AG10803 (cell line): ENCODE measurements around the gene IARS1.

Source experiments
- DNase-seq: peaks from one replicate; pipeline ENCODE4 v3.0.0; 2010; ENCODE audit warnings: low read depth
- H3K4me3 ChIP-seq: 2 replicates; pipeline ENCODE4 v1.5.1; 2011; ENCODE audit warnings: mild to moderate bottlenecking, low read length, control low read depth
- TF ChIP-seq, protein P1 (sequence below): conservative IDR thresholded peaks from 2 replicates; pipeline ENCODE4 v1.5.1; 2011; ENCODE audit warnings: mild to moderate bottlenecking, low read length, control low read depth, inconsistent platforms

Gene IARS1

DNA sequence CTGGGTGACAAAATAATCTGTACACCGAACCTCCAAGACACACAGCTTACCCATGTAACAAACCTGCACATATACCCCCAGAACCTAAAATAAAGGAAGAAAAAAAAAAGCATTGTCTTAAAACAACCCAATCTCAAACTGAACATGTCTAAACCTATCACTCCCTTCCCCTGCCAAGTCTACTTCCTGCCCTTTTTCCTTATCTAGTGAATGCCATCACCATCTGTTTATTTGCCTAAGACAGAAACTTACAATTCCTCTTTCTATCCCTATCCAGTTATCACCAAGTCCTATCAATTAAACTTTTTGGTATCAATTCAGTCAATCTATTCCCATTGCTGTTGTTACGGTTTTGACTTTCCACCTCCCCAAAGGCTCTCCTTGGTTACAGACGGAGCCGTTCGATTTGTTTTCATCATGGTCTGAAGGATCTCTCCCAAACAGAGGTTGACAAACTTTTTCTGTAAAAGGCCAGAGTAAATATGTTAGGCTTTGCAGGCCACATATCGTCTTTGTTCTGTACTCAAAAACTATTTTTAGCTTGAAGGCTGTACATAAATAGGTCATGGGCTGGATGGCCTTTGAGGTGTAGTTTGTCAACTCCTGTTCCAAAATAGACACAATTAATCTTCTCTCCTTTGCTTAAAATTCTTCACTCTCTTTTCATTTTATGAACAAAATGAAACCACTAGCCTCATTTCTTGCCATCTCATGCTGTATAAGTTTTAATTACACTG, 19.6 kb upstream of the IARS1 start:
- H3K4me3 ChIP-seq = no peak overlapping the region
- TF ChIP-seq, protein P1, sequence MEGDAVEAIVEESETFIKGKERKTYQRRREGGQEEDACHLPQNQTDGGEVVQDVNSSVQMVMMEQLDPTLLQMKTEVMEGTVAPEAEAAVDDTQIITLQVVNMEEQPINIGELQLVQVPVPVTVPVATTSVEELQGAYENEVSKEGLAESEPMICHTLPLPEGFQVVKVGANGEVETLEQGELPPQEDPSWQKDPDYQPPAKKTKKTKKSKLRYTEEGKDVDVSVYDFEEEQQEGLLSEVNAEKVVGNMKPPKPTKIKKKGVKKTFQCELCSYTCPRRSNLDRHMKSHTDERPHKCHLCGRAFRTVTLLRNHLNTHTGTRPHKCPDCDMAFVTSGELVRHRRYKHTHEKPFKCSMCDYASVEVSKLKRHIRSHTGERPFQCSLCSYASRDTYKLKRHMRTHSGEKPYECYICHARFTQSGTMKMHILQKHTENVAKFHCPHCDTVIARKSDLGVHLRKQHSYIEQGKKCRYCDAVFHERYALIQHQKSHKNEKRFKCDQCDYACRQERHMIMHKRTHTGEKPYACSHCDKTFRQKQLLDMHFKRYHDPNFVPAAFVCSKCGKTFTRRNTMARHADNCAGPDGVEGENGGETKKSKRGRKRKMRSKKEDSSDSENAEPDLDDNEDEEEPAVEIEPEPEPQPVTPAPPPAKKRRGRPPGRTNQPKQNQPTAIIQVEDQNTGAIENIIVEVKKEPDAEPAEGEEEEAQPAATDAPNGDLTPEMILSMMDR = no peak
- no peak for DNase-seq

DNA sequence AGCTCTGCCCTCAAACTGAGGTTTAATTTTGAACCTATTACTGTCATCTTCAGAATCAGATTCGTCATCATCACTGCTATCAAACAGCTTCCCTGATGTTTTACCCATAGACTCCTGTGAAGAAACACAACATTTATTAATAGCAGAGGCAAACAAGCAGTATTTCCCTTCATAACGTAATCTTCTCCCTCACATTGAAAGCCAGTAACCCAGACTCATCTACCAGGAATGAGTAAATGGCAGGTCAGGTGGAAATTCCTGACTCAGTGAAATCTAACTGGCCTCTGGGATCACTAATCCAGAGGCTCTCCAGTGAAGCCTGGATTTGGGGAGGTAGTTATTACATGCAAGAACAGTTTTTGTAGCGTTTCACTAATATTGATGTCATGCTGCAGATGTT, 17.1 kb upstream of the IARS1 start:
- TF ChIP-seq, protein P1 = no peak
- DNase-seq = no peak
- H3K4me3 ChIP-seq = no peak overlapping the region

DNA sequence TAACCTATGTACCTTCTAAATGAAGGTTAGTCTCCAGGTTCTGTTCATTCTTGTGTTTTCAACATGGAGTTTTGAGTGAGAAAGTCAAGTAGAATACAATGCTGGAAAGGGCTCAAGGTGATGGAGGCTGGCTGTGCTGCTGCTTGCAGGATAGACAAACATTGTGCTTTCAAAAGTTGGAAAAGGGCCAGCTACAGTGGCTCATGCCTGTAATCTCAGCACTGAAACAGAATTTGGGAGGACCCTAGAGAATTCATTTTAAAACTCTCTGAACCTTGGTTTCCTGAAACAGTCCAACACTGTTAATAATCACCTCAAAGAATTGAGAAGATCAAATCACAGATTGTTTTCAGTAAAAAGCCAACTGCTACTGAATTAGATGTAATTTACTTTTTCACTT, 15.4 kb upstream of the IARS1 start:
- H3K4me3 ChIP-seq = no peak overlapping the region
- no peak for DNase-seq
- TF ChIP-seq, protein P1 = no peak

DNA sequence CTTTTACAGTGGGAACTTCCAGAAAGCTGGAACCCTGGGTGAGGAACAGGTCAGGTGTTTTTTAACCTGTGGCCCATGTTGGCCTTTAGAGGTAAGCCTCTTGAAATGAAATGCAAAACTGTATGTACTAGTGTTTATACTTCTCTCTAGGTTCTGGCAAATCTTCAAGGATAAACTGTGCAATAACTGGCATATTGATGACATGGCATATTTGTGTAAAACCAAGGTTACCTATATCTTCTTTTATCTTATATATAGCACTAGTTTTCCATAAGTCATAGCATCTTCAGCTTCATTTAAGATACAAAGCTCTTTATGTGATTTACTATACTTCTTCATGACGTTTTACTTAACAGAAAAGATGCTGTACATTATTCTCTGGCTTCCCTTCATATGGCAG, 7.4 kb upstream of the IARS1 start:
- no peak overlapping the region for H3K4me3 ChIP-seq
- DNase-seq = no peak
- TF ChIP-seq, protein P1 = no peak

DNA sequence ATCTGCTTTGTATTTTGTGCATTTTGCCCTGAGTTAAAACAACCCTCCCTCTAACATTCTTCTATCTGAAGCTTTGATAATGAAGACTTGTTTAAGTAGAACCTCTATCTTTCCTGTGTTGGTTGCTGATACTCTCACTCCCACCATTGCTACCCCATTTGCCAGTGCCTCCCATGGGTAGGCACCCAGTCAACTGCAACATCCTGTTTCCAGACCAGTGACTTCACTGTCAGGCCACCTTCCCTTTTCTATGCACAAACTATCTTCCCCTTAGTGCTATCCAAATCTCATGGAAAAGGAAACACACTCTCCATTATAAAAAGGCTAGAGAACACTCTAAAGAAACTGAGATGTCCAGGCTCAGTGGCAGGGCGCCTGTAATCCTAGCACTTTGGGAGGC, 5.6 kb upstream of the IARS1 start:
- H3K4me3 ChIP-seq = no peak overlapping the region
- DNase-seq = no peak
- TF ChIP-seq, protein P1 = no peak

DNA sequence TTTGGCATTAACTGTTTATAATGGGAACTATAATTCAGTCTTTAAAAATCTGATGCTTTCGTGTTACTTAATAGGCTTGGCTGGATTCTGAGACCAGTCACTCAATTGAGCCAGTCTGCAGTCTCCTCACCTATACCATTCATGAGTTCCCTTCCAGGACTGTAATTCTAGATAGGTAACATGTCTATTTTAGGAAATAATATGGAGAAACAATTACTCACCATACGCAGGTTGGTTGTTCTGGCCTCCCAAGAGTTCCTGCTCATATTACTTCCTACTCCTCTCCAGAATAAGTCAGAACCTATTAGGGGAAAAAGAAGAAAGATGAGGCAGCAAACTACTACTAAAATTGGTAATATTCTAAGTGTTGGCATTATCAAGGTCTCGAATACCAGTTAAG, 4.5 kb upstream of the IARS1 start:
- no peak overlapping the region for H3K4me3 ChIP-seq
- TF ChIP-seq, protein P1 = no peak

DNA sequence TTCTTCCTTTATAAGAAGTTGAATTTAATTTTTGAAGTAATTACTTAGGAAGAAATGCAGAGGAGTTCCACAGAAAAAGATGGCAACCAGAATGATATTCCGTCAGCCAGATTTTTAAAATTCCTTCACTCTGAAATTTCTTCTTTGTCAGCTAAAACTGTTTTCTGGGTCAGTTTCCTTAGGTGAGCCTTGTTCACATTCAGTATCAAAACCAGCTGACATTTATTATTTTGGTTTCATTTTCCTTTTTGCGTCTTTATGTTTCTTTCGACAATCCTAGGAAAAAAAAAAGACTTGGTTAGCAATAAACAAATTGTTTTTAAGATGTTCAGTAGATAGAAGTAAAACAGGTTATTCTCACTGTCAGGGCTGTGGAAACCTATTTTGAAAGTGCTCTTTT, 4.1 kb upstream of the IARS1 start:
- TF ChIP-seq, protein P1 = no peak
- no peak for DNase-seq
- H3K4me3 ChIP-seq = no peak overlapping the region

More for the DNA sequence above, 4.5 kb upstream of the IARS1 start:
- DNase-seq = no peak
